Measurements from ENCODE around the gene TAF8.

The TAF8 gene

DNA sequence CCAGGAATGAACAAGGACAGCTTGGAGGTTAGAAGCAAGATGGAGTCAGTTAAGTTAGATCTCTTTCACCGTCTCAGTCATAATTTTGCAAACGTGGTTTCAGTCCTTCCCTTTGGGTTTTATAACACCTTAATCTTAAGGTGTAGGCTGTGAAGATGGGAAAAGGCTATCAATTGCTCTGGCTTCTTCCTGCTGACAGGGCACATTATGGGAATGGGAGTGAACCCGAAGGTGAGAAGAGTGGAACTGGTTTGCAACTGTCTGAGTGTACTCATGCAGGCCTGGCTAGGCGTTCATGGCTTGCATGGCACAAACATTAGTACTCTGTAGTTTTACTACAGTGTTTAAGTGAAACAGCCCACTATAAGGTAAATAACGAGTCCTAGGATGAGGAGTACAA lies 9.4 kb downstream of the TAF8 start:
- Histone ChIP-seq H3K36me3 (ENCODE audit: insufficient read depth, low read length) (peaks cover 5% of the 10 kb centered on the region), H3K9me3 (ENCODE audit: control insufficient read depth, insufficient read depth, low read length) (no peaks in the 10 kb centered on the region; the same call in none of the 2 replicates), H3K9ac (ENCODE audit: low read depth, low read length) (no peak overlapping the region), H3K4me1 (ENCODE audit: insufficient read depth, low read length) (no peaks in the 10 kb centered on the region)

DNA sequence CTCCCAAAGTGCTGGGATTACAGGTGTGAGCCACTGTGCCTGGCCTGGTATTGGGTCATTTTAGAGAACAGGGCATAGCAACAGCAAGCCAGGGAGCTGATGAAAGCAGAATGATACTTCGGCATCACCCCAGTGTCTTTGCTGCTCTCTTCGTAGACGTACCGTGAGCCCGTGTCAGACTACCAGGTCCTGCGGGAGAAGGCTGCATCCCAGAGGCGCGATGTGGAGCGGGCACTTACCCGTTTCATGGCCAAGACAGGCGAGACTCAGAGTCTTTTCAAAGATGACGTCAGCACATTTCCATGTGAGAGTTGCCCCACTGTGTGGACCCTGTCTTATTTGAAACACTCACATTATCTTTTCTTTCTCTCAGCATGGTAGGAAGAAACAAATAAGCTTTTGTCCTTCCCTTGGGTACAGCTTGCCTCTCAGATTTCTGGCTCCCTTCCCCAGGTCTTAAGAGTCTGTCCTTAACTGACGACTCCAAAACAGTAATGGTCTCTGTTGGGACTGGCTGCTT lies 15.9 kb downstream of the TAF8 start:
- H3K36me3 ChIP-seq (ENCODE audit: insufficient read depth, low read length), result peaks cover 17% of the 10 kb centered on the region
- no peak overlapping the region for H3K9ac ChIP-seq (ENCODE audit: low read depth, low read length)
- no peaks in the 10 kb centered on the region for H3K4me1 ChIP-seq (ENCODE audit: insufficient read depth, low read length)
- no peaks in the 10 kb centered on the region for H3K9me3 ChIP-seq (ENCODE audit: control insufficient read depth, insufficient read depth, low read length)

DNA sequence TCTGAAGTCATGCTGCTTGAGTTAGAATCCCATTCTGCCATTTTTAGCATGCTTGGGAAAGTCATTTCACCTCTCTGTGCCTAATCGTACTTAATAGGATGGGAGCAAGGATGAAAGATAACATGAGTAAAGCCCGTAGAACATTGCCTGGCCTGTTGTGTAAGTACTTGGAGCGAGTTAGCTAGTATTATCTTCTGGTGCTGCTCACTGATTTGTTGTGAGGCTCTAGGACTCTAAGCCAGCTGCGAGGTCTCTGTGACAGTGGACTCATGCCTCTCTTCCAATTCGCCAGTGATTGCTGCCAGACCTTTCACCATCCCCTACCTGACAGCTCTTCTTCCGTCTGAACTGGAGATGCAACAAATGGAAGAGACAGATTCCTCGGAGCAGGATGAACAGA lies 17.8 kb downstream of the TAF8 start:
- no peaks in the 10 kb centered on the region for H3K9me3 ChIP-seq (ENCODE audit: control insufficient read depth, insufficient read depth, low read length)
- no peak overlapping the region for H3K9ac ChIP-seq (ENCODE audit: low read depth, low read length)
- peaks cover 17% of the 10 kb centered on the region for H3K36me3 ChIP-seq (ENCODE audit: insufficient read depth, low read length)
- H3K4me1 ChIP-seq (ENCODE audit: insufficient read depth, low read length), result no peaks in the 10 kb centered on the region

DNA sequence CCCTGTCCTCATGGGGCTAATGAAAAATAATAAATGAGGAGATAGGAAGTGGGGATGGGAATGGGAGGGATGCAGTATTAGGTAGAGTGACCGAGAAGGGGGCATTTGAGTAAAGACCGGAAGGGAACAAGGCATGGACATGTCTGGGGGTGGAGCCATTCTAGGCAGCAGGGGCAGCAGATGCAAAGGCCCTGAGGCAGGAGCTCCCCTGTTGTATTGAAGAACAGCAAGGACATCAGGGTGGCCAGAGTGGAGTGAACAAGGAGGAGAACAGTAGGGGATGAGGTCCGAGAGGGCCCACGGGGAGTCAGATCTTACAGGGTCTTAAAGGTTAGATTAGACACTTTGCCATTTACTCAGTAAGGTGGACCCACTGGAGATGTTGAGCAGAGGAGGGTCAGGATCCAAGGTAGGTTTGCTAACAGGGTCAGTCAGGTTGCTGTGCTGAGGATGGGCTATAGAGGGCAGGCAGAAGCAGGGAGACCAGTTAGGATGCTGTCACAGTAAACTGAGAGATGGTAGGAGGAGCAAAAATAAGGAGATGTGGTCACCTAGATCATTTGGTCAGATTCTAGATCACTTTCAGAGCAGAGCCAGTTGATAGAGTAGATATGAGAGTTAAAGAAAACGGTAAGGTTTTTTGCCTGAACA lies 18.7 kb downstream of the TAF8 start:
- Histone ChIP-seq H3K9me3 (ENCODE audit: control insufficient read depth, insufficient read depth, low read length) (no peaks in the 10 kb centered on the region), H3K36me3 (ENCODE audit: insufficient read depth, low read length) (peaks cover 17% of the 10 kb centered on the region), H3K4me1 (ENCODE audit: insufficient read depth, low read length) (no peaks in the 10 kb centered on the region)

DNA sequence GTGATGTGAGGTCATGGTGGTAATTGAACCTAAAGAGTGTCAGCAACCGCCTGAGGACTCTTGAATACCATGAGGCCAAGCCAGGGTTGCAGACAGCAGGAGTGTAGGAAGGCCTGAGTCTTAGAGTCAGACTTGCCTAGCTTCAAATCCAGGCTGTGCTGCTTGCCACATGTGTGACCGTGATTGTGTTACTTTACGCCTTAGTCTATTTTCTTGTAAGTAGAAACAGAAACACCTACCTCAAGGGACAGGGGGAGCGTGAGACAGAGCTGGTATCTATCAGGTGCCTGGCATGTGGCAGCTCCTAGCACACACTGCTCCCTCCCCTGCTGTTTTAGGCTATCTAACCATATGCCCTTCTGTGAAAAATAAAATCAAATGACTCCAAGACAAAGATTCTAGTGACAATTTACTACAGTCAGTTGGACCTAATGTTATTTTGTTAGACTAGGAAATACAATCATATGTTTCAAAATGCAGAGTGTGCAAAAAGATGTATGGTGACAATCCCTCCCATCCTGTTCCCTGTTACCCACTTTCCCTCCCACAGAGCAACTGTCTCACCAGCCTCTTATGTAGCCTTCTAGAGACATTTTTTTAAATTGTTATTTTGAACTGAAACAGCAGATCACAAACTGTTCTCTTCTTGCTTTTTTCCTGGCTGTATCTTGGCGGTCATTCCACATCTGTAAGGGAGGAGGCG lies 21.7 kb downstream of the TAF8 start:
- no peaks in the 10 kb centered on the region for H3K4me1 ChIP-seq (ENCODE audit: insufficient read depth, low read length)
- no peak overlapping the region for H3K9ac ChIP-seq (ENCODE audit: low read depth, low read length)
- H3K36me3 ChIP-seq (ENCODE audit: insufficient read depth, low read length), result peaks cover 8% of the 10 kb centered on the region
- H3K9me3 ChIP-seq (ENCODE audit: control insufficient read depth, insufficient read depth, low read length), result no peaks in the 10 kb centered on the region

More for the DNA sequence above, 18.7 kb downstream of the TAF8 start:
- no peak overlapping the region for H3K9ac ChIP-seq (ENCODE audit: low read depth, low read length)

DNA sequence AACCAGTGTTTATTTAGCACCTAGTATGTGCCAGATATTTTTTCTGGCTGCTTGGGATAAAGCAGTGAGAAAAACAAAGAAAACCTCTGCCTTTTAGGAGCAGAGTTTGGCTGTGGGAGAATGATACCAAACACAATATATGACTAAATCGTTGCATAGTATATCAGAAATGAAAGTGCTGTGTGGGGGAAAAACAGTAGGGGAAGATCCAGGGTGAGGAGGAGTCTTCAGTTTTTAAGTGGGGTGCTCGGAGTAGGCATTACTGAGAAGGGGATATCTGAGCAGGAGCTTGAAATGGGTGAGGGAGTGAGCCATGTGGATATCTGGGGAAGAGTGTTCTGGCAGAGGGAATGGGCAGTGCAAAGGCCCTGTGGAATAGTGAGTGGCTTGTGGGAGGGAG lies 23.0 kb downstream of the TAF8 start:
- Histone ChIP-seq H3K9ac (ENCODE audit: low read depth, low read length) (no peak overlapping the region), H3K36me3 (ENCODE audit: insufficient read depth, low read length) (peaks cover 4% of the 10 kb centered on the region; the same call in 1 of the 2 replicates), H3K4me1 (ENCODE audit: insufficient read depth, low read length) (no peaks in the 10 kb centered on the region), H3K9me3 (ENCODE audit: control insufficient read depth, insufficient read depth, low read length) (no peaks in the 10 kb centered on the region)

- no peaks in the 10 kb centered on the region for H3K9me3 ChIP-seq (ENCODE audit: control insufficient read depth, insufficient read depth, low read length)
- H3K9ac ChIP-seq (ENCODE audit: low read depth, low read length), result no peak overlapping the region
- H3K4me1 ChIP-seq (ENCODE audit: insufficient read depth, low read length), result no peaks in the 10 kb centered on the region
- peaks cover 3% of the 10 kb centered on the region; the same call in 1 of the 2 replicates for H3K36me3 ChIP-seq (ENCODE audit: insufficient read depth, low read length)
These were observed 25.0 kb downstream of the TAF8 start for GRCh38 chr6:42075159-42075838.

DNA sequence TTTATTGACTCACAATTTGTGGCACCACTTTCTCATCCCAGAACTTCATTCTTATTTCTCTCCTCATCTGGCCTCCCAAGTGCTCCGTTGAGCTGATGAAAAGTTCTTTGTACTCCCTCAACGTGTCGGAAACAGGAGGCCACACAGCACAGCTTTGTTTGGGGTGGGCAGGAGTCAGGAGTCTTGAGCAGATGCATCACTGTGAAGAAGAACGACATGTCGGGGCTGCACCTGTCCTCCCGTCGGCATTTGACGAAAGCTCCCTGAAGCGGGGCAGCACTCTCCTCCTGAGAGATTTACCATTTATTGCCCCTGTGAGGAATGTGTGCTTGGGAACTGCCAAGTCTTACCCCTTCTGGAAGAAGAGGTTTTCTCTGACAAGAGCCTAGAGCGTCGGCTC lies 28.1 kb downstream of the TAF8 start:
- Histone ChIP-seq H3K9ac (ENCODE audit: low read depth, low read length) (no peak overlapping the region), H3K9me3 (ENCODE audit: control insufficient read depth, insufficient read depth, low read length) (no peaks in the 10 kb centered on the region), H3K36me3 (ENCODE audit: insufficient read depth, low read length) (peaks cover 3% of the 10 kb centered on the region; the same call in 1 of the 2 replicates), H3K4me1 (ENCODE audit: insufficient read depth, low read length) (no peaks in the 10 kb centered on the region)

DNA sequence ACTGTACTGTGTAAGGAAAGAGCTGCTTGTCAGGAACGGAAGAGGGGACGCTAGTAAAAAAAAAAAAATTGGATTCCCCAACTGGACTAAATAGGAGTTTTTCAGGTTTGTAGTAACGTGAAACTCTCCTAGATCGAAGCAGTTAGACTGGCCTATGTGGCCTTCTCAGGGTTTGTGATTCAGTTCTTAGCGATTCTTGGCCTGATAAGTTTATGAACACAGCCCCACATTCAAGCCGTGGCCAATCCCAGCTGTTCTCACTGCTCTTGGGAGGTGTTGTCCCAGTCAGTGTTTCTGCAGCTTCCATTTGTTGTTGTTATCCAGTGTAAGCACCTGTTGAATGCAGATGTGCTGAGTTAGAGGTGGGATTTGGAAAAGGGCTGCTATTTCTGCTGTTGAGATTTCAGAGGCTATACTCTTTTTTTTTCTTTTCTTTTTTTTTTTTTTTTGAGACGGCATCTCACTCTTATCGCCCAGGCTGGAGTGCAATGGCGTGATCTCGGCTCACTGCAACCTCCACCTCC lies 29.7 kb downstream of the TAF8 start:
- Histone ChIP-seq H3K9ac (ENCODE audit: low read depth, low read length) (no peak overlapping the region), H3K36me3 (ENCODE audit: insufficient read depth, low read length) (peaks cover 3% of the 10 kb centered on the region; the same call in 1 of the 2 replicates), H3K4me1 (ENCODE audit: insufficient read depth, low read length) (no peaks in the 10 kb centered on the region), H3K9me3 (ENCODE audit: control insufficient read depth, insufficient read depth, low read length) (no peaks in the 10 kb centered on the region)

- H3K9ac ChIP-seq (ENCODE audit: low read depth, low read length), result no peak overlapping the region
- H3K4me1 ChIP-seq (ENCODE audit: insufficient read depth, low read length), result peaks cover 15% of the 10 kb centered on the region
- H3K9me3 ChIP-seq (ENCODE audit: control insufficient read depth, insufficient read depth, low read length), result no peaks in the 10 kb centered on the region
- peaks cover under 1% of the 10 kb centered on the region; the same call in 1 of the 2 replicates for H3K36me3 ChIP-seq (ENCODE audit: insufficient read depth, low read length)
These were observed 33.2 kb downstream of the TAF8 start for GRCh38 chr6:42083530-42083929.

- Histone ChIP-seq H3K9ac (ENCODE audit: low read depth, low read length) (no peak overlapping the region), H3K9me3 (ENCODE audit: control insufficient read depth, insufficient read depth, low read length) (no peaks in the 10 kb centered on the region), H3K4me1 (ENCODE audit: insufficient read depth, low read length) (peaks cover 15% of the 10 kb centered on the region)
These were observed 34.6 kb downstream of the TAF8 start for GRCh38 chr6:42084889-42085288.

GRCh38 chr6:42086046-42087035 lies 36.0 kb downstream of the TAF8 start:
- Histone ChIP-seq H3K36me3 (ENCODE audit: insufficient read depth, low read length) (no peaks in the 10 kb centered on the region), H3K9me3 (ENCODE audit: control insufficient read depth, insufficient read depth, low read length) (no peaks in the 10 kb centered on the region), H3K9ac (ENCODE audit: low read depth, low read length) (no peak overlapping the region), H3K4me1 (ENCODE audit: insufficient read depth, low read length) (peaks cover 15% of the 10 kb centered on the region)

More at GRCh38 chr6:42084889-42085288, 34.6 kb downstream of the TAF8 start:
- H3K36me3 ChIP-seq (ENCODE audit: insufficient read depth, low read length), result no peaks in the 10 kb centered on the region

GRCh38 chr6:42088101-42088591 lies 37.8 kb downstream of the TAF8 start:
- H3K4me1 ChIP-seq (ENCODE audit: insufficient read depth, low read length), result peaks cover 15% of the 10 kb centered on the region
- H3K36me3 ChIP-seq (ENCODE audit: insufficient read depth, low read length), result no peaks in the 10 kb centered on the region

More at GRCh38 chr6:42088101-42088591, 37.8 kb downstream of the TAF8 start:
- Histone ChIP-seq H3K9ac (ENCODE audit: low read depth, low read length) (no peak overlapping the region), H3K9me3 (ENCODE audit: control insufficient read depth, insufficient read depth, low read length) (no peaks in the 10 kb centered on the region)

All from ES-I3 (cell line).